GM19351 (cell line): Measurements from ENCODE around the gene KCNK5.

Experiments
- ATAC-seq: cut with Tn5 transposase; IDR thresholded peaks from one replicate; pipeline ENCODE4 v1.9.1; 2021; ENCODE audit warnings: mild to moderate bottlenecking, moderate library complexity; ENCODE audit not compliant: unreplicated experiment

KCNK5 gene

DNA sequence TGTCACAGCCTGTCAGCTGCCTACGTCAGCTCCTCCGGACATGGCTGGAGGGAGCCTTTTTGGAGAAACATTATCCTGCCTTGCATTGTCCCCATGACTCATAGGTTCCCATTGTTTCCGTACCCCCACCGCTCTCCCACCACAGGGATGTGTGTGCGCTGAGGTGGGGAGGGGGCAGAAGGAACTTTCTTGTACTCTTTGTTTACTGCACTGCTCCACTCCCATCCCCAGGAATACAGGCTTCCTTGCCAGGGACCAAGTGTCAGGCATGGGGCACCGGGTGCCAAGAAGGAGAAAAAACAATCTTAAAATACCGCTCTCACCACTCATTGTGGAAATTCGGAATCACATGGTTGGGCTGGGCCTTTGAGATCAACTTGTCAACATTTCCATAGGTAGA is 51.0 kb downstream of the KCNK5 start:
- ATAC-seq: no peak

DNA sequence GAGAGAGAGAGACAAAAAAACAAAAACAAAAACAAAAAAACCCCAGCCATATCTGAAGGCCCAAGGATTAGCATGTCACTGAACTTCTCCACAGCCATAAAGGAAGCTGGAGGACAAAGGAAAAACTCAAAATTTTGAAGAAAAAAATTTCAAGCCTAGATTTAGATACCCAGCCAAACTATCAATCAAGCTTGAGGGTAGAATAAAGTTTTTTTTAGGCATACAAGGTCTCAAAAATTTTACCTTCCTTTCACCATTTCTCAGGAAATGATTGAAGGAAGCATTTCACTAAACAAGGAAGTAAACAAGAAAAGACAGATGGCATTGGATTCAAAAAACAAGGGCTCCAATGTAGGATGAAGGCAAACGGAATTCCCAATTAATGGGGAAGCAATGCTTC is 52.1 kb downstream of the KCNK5 start:
- ATAC-seq: no peak

DNA sequence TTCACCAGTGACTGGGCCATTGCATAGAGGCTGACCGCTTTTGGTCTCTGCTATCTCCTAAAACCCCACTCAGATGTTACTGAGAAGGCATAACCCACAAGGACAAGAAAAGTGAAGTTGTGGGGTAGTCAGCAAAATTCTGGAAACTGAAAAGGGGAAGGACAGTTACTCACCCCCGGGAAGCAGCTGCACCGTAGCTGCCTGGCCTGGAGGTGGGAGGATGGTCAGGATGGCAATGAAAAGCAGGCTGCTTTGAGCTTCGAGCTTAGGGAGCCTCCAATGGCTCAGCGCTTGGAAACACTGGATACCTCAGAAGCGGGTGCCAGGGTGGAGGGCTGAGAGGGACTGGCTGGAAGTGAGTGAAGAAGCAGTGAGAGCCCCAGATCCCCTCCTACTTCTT is 56.0 kb downstream of the KCNK5 start:
- ATAC-seq: no peak

DNA sequence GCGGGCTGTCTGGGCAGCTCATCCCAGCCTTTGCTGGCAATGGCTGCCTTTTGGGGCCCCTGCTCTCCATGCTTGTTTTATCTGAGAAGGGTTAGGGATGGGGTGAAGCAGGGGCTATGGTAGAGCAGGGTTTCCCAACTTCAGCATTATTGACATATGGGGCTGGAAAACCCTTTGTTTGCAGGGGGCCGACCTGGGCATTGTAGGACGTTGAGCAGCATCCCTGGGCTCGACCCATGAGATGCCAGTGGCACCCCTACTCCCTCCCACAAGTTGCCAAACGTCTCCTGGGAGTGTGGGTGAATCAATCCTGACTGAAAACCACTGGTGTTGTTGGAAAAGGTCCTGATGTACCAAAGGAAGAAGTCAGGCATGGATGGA is 56.9 kb downstream of the KCNK5 start:
- no peak for ATAC-seq

DNA sequence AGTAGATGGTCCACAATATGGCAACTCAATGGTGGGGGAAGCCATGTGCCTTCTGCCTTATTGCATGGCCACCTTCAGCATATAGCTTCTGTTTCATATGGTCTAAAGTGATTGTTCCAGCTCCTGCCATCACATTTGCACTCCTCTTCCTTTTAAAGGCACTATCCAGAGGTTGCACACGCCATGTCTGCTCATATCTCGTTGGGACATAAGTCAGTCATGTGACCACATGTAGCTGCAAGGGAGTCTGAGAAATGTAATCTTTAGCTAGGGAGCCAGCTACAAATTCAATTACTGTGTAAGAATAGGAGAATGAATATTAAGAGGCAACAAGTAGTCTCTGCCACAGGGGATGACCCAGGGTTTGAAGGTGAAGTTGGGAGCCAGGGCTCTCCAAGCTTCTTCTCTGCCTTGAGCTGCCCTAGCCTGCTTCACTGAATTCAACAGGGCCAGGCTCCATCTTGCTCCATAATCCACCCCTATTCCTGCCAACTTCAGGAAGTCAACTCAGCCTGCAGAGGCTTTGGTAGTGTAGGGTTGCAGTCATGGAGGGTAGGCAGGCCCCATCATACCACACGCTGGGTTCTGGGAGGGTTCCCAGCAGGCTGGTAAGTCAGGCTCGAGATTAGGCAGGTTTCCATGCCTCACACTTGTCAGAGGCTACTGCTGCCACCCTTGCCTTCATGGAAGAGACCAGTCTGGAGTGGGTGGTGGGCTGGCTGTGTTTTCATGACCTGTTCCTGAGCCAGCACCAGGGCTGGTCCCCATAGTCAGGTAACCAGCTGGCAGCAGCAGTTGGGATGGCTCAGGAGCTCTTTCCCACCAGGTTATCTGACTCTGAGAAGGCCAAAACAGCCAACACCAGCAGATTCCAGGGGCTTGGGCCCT is 57.5 kb downstream of the KCNK5 start:
- no peak for ATAC-seq

DNA sequence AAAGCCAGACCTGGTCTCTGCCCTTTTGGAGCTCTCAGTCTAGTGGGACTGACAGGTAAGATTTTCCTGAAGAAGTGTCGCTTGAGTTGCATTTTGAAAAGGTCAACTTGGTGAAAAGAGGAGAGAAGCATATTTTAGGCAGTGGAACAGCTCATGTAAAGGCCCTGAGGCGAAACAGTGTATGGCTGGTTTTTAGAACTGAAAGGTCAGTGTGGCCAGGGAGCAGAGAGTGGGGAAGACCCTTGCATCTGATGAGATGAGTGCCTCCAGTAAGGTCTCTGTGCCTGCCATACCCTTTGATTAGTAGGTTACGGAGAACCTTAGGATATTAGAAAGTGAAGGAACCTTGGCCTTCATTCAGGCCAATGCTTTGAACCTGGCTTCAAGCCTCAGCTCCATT is 58.4 kb downstream of the KCNK5 start:
- ATAC-seq: no peak

DNA sequence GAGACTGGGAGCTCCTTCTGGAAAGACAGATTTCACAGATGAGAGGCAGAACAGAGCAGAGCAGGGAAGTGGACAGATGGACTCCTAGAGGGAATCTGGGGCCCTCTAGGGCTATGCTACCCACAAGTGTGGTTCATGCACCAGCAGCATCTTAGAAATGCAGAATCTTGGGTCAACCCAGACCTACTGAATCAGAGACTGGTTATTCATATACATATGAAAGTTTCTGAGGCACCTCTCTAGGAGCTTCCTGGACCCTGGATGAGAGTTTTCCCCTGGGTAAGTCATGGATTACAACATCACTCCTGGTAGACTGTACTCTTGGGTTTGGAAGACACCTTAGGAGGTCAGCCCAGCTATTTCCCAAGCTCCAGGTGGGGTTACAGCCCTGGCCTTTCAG is 58.9 kb downstream of the KCNK5 start:
- no peak for ATAC-seq

DNA sequence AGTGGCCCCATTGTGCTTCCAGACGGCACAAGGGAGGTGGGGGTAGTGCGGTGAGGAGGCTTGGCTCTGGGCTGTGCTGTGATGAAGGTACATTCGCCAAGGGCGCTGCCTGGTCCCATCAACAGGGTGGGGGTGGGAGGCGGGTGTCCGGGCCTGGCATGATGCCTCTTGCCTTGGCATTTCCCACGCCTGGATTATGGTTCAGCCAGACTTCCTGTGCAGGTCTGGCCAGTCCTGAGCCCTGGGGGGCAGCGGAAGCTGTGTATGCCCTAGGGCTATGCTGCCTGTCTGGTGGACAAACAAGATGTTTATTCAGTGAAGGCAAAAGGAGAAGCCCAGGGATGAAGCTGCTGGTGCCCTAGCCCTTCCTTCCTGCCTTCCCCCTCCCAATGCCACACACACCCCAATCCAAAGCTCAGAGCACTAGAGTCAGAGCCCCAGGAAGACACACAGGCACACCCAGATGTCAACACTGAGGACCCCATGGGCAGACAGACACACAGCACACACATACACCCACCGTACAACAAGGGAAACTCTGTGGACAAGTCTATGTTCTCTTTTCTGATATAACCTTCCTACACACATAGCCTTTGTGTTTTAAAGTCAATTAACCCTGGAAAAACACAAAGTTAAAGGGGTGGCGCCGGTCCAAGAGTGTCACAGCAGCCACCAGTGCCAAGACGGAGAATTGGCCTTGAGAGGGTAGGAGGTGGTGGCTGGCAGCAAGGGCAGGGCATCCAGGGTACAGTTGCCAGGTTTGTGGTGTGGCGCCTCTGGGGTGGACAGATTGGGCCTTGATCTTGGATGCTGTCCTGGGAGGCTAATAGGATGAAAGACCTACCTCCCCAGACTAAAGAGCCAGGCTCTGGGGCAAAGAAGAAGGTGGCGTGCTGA is 59.6 kb downstream of the KCNK5 start:
- ATAC-seq: no peak

DNA sequence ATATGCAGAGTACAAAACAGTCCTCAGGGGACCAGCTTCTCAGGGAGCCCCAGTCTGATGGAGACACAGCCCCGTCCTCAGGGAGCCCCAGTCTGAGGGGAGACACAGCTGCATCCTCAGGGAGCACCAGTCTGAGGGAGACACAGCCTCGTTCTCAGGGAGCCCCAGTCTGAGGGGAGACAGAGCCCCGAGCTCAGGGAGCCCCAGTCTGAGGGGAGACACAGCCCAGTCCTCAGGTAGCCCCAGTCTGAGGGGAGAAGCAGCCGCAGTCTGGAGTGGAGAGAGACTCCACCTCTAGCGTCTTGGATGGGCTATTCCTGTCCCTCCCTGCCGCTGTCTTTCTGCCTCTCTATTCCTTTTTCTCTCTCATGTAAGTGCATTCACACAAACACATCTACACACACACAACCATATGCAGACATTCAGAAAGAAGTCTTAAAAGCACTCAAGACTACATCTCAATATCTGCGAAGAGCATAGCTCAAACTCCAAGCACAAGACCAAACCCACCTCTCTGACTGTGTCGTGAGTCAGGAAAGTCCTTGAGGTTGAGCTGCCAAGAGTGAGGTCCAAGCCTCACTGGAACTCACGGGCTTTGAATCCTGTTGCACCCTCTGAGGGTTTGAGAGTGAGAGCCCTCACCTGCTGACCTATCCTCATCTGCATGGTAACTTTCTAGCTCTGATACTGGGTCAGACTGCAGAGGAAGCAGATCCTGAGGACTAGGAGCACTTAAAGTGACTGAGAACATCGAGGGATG is 61.2 kb downstream of the KCNK5 start:
- no peak for ATAC-seq

DNA sequence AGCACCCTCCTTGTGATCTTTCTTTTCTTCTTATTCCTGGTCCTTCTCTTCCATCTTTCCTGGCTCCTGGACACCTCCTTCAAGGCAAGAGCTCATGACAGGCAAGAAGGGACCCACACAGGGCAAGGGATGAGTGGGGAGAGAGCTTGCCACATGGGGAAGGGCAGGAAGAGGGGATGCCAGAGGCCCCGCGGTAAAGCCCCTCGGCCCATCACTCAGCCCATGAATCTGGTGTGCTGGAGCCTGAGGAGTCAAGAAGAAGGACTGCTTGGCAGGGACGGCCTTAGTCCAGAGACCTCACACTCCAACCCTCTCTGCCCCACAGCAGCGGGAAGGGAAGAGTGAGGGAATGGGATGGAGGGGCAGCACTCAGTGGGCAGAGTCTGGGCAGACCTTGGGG is 62.0 kb downstream of the KCNK5 start:
- ATAC-seq: no peak

DNA sequence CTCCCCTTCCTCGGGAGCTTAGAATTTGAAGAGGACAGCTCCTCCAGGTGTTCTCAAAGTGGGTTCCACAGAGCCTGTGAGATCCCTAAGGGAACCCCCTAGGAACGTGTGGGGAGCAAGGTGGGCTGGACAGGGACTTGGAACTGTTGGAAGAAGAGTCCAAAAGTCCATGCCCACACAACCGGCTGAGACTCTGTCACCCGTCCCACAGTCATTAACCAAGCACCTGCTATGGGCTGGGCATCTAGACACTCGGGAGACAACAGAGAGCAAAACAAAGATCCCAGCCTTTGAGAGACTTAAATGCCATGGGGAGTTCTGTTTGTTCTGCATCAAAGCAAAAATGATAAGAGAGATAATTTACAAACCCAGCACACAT is 62.4 kb downstream of the KCNK5 start:
- ATAC-seq: no peak

DNA sequence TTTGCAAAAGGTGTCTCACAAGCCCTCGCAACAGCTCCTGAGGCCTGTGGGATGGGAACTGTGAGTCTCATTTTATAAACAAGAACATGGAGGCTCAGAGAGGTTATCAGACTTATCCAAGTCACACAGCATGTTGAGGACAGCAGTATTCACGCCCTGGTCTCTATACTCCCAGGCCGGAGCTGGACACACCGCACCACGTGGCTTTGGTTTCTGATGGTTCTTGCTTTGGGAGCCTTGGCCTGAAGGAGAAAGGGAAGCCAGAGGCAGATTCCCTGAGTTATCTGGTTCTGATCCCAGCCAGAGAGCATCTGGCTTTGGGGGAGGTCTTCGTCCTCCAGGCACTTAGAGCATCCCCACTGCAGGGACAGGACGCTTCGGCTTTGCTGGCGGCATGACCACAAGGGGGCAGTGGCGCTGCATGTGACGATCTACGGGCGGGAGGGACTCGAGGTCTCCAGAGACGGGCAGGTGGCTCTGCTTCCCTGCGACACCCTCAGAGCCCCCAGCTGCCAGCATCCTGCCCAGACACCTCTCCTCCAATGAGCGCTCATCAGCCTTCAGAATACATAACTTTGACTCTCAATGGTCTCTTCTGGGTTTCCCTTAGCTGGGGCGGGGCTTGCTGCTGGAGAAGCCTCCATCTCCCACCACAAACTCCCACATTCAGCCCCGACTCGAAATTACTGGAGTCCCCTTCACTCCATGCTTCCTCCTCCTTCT is 62.9 kb downstream of the KCNK5 start:
- ATAC-seq: peak; percentile 66

DNA sequence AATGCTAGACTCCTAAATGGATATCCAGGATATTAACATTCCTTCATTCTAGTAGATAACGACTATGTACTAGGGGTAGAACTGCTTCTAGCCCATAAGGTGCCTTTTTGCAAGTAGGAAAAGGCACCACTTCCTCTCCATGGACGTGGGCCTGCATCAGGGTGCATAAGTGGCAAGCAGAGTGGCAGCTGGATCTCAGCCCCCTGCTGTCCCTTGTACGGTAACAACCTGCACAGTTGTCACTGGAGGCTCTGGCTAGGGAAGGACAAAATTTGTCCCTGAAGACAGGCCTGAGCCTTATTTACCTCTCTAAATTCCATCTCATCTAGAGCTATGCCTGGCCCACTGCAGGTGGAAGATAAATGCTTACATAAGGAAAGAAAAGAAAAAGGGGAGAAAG is 71.8 kb downstream of the KCNK5 start:
- ATAC-seq: no peak

DNA sequence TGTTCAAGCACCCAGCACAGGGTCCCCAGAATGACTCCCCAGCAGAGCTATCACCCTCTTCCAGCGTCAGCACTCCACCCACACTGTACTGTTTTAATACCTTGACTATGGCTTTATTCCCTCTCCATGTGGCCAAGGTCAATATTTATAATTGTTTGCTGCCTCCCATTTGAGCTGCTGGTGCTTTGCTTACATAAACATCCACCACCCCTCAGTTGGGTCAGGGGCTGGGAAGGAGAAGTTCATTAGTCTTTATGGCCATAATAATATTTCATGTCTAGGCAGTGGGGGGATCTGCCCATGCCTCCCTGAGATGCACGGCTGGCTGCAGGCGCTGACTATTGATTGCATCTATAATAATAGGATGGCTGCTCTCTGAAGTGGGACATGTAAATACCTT is 72.5 kb downstream of the KCNK5 start:
- ATAC-seq: no peak

DNA sequence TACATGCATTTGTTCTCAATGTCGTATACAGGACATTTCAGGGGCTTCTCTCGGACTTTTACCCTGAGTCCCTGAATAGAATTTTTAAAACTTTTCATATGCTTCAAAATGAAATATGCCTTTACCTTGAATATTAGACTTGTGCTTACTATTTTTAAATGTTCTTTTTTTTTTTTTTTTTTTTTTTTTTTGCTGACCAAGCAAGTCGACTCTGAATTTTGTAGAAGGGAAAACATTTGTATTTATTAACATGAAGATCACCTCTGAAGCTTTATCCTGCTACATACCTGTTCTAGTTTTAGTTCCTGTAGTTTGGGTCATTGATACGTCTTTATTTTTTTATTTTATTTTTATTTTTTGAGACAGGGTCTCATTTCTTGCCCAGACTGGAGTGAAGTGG is 74.6 kb downstream of the KCNK5 start:
- ATAC-seq: no peak

DNA sequence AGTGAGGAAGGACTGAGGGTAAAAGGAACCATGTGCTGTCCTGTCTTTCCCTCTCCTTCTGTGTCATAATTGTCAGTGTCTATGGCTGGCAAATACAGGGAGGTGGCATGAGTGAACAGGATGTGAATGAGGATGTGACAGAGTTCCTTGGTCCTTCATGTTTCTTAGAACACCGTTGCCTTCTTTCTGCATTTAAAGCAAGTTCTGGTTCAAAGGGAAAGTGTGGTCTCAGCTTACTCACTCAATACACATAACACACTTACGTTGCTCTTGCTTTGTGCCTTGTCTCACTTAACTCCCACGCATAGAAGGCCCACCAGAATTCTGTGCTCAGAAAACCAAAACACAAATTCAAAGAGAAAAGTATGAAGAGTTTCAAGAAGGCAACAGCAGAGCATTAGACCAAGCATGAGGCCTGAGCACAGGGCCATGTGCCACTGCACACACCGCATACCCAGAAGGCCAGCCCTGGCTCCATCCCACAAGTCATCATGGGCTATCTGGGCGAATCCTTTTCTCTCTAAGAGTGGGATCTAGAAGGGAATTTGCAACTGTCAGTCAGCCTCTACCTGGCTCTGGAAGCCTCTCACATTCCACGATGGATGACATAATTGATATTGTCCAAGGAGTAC is 75.4 kb downstream of the KCNK5 start:
- ATAC-seq: no peak

DNA sequence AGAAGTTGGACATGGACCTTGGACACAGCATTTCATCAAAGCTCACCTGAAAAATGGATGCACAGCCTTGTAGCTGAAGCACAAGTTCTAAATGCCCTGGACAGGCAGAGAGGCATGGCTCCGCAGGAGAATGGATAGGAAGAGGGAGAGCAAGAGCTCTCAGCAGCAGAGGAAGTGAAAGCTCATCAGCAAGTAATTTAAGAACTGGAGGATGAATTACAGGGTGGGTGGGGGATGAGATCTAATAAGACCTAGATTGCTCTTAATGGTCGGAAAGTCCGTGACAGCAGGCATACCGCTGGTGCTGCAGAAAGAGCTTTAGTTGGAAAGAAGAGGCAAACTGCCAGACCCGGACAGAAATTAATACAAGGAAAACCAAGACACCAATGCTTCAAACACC is 77.0 kb downstream of the KCNK5 start:
- no peak for ATAC-seq

DNA sequence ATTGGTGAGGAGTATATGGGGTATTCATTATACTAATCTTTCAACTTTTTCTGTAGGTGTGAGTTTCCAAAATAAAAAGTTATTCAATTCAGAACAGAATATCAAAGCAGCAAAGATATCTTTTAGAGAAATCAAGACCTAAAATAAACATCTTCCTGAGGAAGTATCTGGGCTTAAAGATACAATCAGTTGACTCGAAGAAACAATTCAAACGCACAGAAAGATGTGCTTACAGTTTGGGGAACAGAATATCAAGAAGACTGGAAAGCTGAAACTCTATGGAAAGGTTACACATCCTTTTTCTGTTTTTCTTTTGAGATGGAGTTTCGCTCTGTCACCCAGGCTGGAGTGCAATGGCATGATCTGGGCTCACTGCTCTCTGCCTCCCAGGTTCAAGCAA is 78.1 kb downstream of the KCNK5 start:
- ATAC-seq: no peak

DNA sequence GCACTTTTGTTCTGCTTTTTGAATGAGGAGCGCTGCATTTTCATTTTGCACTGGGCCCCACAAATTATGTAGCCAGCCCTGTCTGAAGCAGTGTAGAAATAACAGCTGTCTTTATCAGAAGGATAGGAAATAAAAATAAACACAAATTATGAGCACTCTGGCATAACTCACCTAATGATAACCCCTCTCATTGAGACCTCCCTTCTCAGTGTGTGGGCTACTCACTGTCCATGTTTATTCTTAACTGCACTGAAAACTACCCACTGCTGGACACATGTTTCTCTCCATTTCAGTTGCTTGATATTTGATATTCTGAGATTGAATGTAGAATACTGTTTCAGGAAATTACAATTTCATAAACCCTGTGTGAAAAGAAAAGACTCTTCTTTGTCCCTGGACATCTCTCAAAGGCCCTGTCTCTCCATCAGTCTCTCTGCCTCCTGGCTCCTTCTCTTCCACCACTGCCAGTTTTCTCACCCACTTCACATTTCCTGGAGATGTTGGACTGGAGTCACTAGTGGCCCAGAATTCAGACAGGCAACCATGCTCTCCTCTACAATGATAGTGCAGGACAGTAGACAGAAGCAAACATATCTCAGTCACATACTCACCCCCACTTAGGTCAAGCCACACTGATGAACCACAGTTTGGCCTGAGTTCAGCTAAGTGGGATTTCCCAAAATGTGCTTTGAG is 84.6 kb downstream of the KCNK5 start:
- no peak for ATAC-seq
